Transverse colon (tissue), 4 donors: Measurements from ENCODE around the gene MATK. TPM values are rescaled to one million over a fixed set of nuclear protein-coding genes. Genes with fewer than 3 reads are reported as not detected.

Experiments
- DNase-seq: peaks from one replicate; pipeline ENCODE4 v3.0.0-alpha.2; 2019
- H3K27ac ChIP-seq, 4 donors: fragments of 200-600 bp; sonication (generic); 2 replicates each; pipeline ENCODE4 v1.5.1; 2016 to 2018; ENCODE audit warnings: inconsistent platforms in 4 of 4
- H3K27me3 ChIP-seq: fragments of 200-600 bp; sonication (generic); 2 replicates; pipeline ENCODE4 v1.5.1; 2017; ENCODE audit warnings: inconsistent platforms
- H3K36me3 ChIP-seq, 4 donors: fragments of 200-600 bp; sonication (generic); 2 replicates each; pipeline ENCODE4 v1.5.1; 2017 to 2019; ENCODE audit warnings: inconsistent platforms in 4 of 4
- H3K4me1 ChIP-seq, 4 donors: fragments of 200-600 bp; sonication (generic); 2 replicates each; pipeline ENCODE4 v1.5.1; 2017 to 2020; ENCODE audit warnings: inconsistent platforms in 4 of 4
- H3K4me3 ChIP-seq, 4 donors: fragments of 200-600 bp; sonication (generic); 1 replicate in 1 of 4; 2 replicates in 3 of 4; pipeline versions ENCODE4 v1.5.1 to v1.6.1; 2017 to 2019; ENCODE audit warnings: inconsistent platforms in 4 of 4
- H3K9me3 ChIP-seq, 2 donors: fragments of 200-600 bp; sonication (generic); 2 replicates each; pipeline ENCODE4 v1.5.1; 2017 to 2019; ENCODE audit warnings: inconsistent platforms in 2 of 2
- CTCF ChIP-seq, 5 experiments: fragments of 200-600 bp in 3 of 5; fragments of 450-650 bp in 2 of 5; sonication (generic) in 3 of 5; IDR thresholded peaks; 1 replicate in 2 of 5; 2 replicates in 3 of 5; pipeline ENCODE4 v1.5.1; 2016 to 2017; ENCODE audit warnings: antibody characterized with exemption in 5 of 5, inconsistent platforms in 3 of 5, mild to moderate bottlenecking in 2 of 5, moderate library complexity in 1 of 5
- EP300 ChIP-seq: sonication (generic); formaldehyde crosslinking; IDR thresholded peaks from one replicate; pipeline ENCODE4 v1.6.1; 2017; ENCODE audit warnings: antibody characterized with exemption, low read depth
- POLR2A ChIP-seq: fragments of 450-650 bp; IDR thresholded peaks from one replicate; pipeline ENCODE4 v1.6.1; 2016; ENCODE audit warnings: antibody characterized with exemption, mild to moderate bottlenecking, moderate library complexity
- POLR2AphosphoS5 ChIP-seq, 3 donors: sonication (generic); formaldehyde crosslinking; IDR thresholded peaks; one replicate each; pipeline ENCODE4 v1.6.1; 2016; ENCODE audit warnings: antibody characterized with exemption in 3 of 3
- whole genome bisulfite sequencing, 2 donors: methylation state at CpG; one replicate each; pipeline ENCODE4 v1.1.5; 2018; ENCODE audit warnings: low coverage in 1 of 2; 5-methylcytosine and 5-hydroxymethylcytosine counted together
- in situ Hi-C, 4 donors: fragments of 200-750 bp; cut with MboI; loops; one replicate each; pipeline versions ENCODE4 v1.15.0 to v1.15.1; 2017; ENCODE audit warnings: low sequenced_read_pairs in 3 of 4, low pct_ligation_motif_present in 1 of 4, low pct_unique_long_range_greater_than_20kb in 1 of 4
- intact Hi-C: fragments of 100-400 bp; cut with DNase I; formaldehyde crosslinking; loops from one replicate; pipeline ENCODE4 v1.15.1; 2023; ENCODE audit warnings: low total_unique reads
- total RNA-seq, 4 donors: library from RNA; depleted of rRNA; stranded (reverse); fragments of >200 nt; gene quantifications; one replicate each; pipeline ENCODE4 v1.1.0, GENCODE V29; 2016

MATK gene
- total RNA-seq, 4 donors from 2014 or later: 0.60 to 6.1 (median 2.9) TPM; not detected in 1

- DNase-seq: no peak
- Histone ChIP-seq H3K4me3 (no peak overlapping the region), H3K27me3 (peaks cover 11% of the 10 kb centered on the region), H3K27ac (no peak overlapping the region), H3K4me1 (no peaks in the 10 kb centered on the region), H3K9me3 (peaks cover 7% of the 10 kb centered on the region in 2 donors), H3K36me3 (no peaks in the 10 kb centered on the region)
- intact Hi-C loops: no loop called here
- TF ChIP-seq POLR2AphosphoS5 (IDR thresholded peaks at IDR 0.05): no peak
- 90 to 92% methylated on average over 2 to 3 of the region's 3 CpGs for WGBS, 2 donors
- in situ Hi-C loops: no loop called here
Observed at GRCh38 chr19:3793799-3794198, 7.6 kb upstream of the MATK start.

- intact Hi-C loops (no loop called here), in situ Hi-C loops (no loop called here)
- H3K4me1 ChIP-seq: no peaks in the 10 kb centered on the region
- no peak for DNase-seq
- H3K27me3 ChIP-seq: peaks cover 6% of the 10 kb centered on the region
- no peak overlapping the region for H3K4me3 ChIP-seq
- TF ChIP-seq POLR2AphosphoS5 (IDR thresholded peaks at IDR 0.05): no peak
- TF ChIP-seq EP300: no peak
- no peak for TF ChIP-seq POLR2A
- TF ChIP-seq CTCF (IDR thresholded peaks at IDR 0.05): no peak
- WGBS, 2 donors: 72 to 77% methylated on average over 3 of the region's 3 CpGs
- peaks cover 7% of the 10 kb centered on the region in 2 donors for H3K9me3 ChIP-seq
- no peak overlapping the region for H3K27ac ChIP-seq
- no peaks in the 10 kb centered on the region for H3K36me3 ChIP-seq
Observed at GRCh38 chr19:3792114-3792513, 5.9 kb upstream of the MATK start.

- H3K27ac ChIP-seq: no peak overlapping the region
- no peaks in the 10 kb centered on the region for H3K36me3 ChIP-seq
- H3K4me3 ChIP-seq: no peak overlapping the region
- H3K4me1 ChIP-seq: peaks cover 0 to 1% (median 0%) of the 10 kb centered on the region in 4 donors
- H3K9me3 ChIP-seq: no peaks in the 10 kb centered on the region
- intact Hi-C loops: no loop called here
- H3K27me3 ChIP-seq: peaks cover 18% of the 10 kb centered on the region
- WGBS, 2 donors: 79% methylated on average over 7 of the region's 7 CpGs; no CpG with 5 or more reads in 1 of the 2 donors
- no peak for DNase-seq
- TF ChIP-seq POLR2A (no peak), POLR2AphosphoS5 (IDR thresholded peaks at IDR 0.05) (no peak), CTCF (IDR thresholded peaks at IDR 0.05) (no peak), EP300 (no peak)
- in situ Hi-C loops: no loop called here
Observed at GRCh38 chr19:3790941-3791340, 4.8 kb upstream of the MATK start.

GRCh38 chr19:3790209-3790734 is 4.1 kb upstream of the MATK start:
- TF ChIP-seq CTCF (IDR thresholded peaks at IDR 0.05) (no peak), EP300 (no peak)
- Histone ChIP-seq H3K27me3 (peaks cover 24% of the 10 kb centered on the region), H3K36me3 (no peaks in the 10 kb centered on the region), H3K4me3 (no peak overlapping the region), H3K9me3 (no peaks in the 10 kb centered on the region), H3K4me1 (peaks cover 0 to 6% (median 0%) of the 10 kb centered on the region in 4 donors), H3K27ac (no peak overlapping the region)
- in situ Hi-C loops: no loop called here
- no peak for DNase-seq
- intact Hi-C loops: no loop called here
- WGBS, 2 donors: 69 to 88% methylated on average over 3 to 6 of the region's 6 CpGs
